Brain microvascular endothelial cell (primary cell): ENCODE results near the gene SMIM10L1.

ENCODE experiments used
- DNase-seq: peaks from one replicate; pipeline ENCODE4 v3.0.0-alpha.2; 2020
- H3K27ac ChIP-seq: fragments of 250-450 bp; sonication (Bioruptor Pico); 2 replicates; pipeline ENCODE4 v1.5.1; 2020; ENCODE audit warnings: mild to moderate bottlenecking, moderate library complexity
- H3K27me3 ChIP-seq: fragments of 250-450 bp; sonication (Bioruptor Pico); replicated peaks from 2 replicates; pipeline ENCODE4 v1.5.1; 2020; ENCODE audit warnings: mild to moderate bottlenecking
- H3K36me3 ChIP-seq: fragments of 250-450 bp; sonication (Bioruptor Pico); replicated peaks from 2 replicates; pipeline ENCODE4 v1.5.1; 2020; ENCODE audit warnings: mild to moderate bottlenecking
- H3K4me3 ChIP-seq: 2 replicates; pipeline ENCODE4 v1.5.1; 2011; ENCODE audit warnings: low read depth, mild to moderate bottlenecking, control low read depth, low read length, moderate library complexity
- in situ Hi-C: cut with HindIII; loops from 2 replicates; pipeline ENCODE4 v1.10.0; 2017; ENCODE audit warnings: low sequenced_read_pairs, low pct_ligation_motif_present
- TF ChIP-seq, protein P1 (sequence below): IDR thresholded peaks from 2 replicates; pipeline ENCODE4 v1.5.1; 2011; ENCODE audit warnings: low read depth, mild to moderate bottlenecking, moderate library complexity, low read length, control low read depth, inconsistent platforms; ENCODE audit errors: missing control alignments

The SMIM10L1 gene

DNA sequence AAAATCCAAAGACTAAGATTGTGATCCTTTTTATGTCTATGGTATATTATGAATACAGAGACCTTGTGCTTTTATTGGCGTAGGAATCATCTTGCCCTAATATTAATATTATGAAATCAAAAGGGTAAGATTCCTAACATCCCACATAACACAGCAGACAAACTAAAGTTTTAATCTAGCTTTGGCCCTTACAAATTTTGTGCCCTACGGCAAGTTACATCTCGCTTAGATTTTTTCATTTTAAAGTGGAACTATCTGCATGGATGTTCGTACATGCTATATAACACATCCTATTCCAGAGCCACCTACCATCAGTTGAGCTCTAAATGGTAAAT lies 217 bp upstream of the SMIM10L1 start:
- in situ Hi-C loops, result no loop called here
- Histone ChIP-seq H3K27ac (peak overlapping the region; percentile 96), H3K4me3 (peak overlapping the region; percentile 91)

GRCh38 chr12:11171969-11172675 lies 1.1 kb downstream of the SMIM10L1 start:
- peak; percentile 4 for DNase-seq

More for the DNA sequence above, 217 bp upstream of the SMIM10L1 start:
- Histone ChIP-seq H3K27me3 (no peaks in the 10 kb centered on the region), H3K36me3 (peaks cover 4% of the 10 kb centered on the region)
- TF ChIP-seq, protein P1, sequence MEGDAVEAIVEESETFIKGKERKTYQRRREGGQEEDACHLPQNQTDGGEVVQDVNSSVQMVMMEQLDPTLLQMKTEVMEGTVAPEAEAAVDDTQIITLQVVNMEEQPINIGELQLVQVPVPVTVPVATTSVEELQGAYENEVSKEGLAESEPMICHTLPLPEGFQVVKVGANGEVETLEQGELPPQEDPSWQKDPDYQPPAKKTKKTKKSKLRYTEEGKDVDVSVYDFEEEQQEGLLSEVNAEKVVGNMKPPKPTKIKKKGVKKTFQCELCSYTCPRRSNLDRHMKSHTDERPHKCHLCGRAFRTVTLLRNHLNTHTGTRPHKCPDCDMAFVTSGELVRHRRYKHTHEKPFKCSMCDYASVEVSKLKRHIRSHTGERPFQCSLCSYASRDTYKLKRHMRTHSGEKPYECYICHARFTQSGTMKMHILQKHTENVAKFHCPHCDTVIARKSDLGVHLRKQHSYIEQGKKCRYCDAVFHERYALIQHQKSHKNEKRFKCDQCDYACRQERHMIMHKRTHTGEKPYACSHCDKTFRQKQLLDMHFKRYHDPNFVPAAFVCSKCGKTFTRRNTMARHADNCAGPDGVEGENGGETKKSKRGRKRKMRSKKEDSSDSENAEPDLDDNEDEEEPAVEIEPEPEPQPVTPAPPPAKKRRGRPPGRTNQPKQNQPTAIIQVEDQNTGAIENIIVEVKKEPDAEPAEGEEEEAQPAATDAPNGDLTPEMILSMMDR, result no peak
- DNase-seq, result no peak

GRCh38 chr12:11174022-11174421 lies 3.0 kb downstream of the SMIM10L1 start:
- Histone ChIP-seq H3K36me3 (peaks cover 2% of the 10 kb centered on the region), H3K27ac (no peak overlapping the region), H3K27me3 (no peaks in the 10 kb centered on the region), H3K4me3 (no peak overlapping the region)
- TF ChIP-seq, protein P1, result no peak
- no peak for DNase-seq
- in situ Hi-C loops, result no loop called here

More at GRCh38 chr12:11171969-11172675, 1.1 kb downstream of the SMIM10L1 start:
- in situ Hi-C loops, result no loop called here
- TF ChIP-seq, protein P1, result no peak
- Histone ChIP-seq H3K27ac (peak overlapping the region; percentile 96), H3K4me3 (peak overlapping the region; percentile 91), H3K36me3 (peaks cover 2% of the 10 kb centered on the region), H3K27me3 (no peaks in the 10 kb centered on the region)

GRCh38 chr12:11178250-11178649 lies 7.3 kb downstream of the SMIM10L1 start:
- DNase-seq, result no peak
- TF ChIP-seq, protein P1, result no peak
- Histone ChIP-seq H3K4me3 (no peak overlapping the region), H3K27ac (no peak overlapping the region), H3K27me3 (no peaks in the 10 kb centered on the region), H3K36me3 (no peaks in the 10 kb centered on the region)
- in situ Hi-C loops, result no loop called here

DNA sequence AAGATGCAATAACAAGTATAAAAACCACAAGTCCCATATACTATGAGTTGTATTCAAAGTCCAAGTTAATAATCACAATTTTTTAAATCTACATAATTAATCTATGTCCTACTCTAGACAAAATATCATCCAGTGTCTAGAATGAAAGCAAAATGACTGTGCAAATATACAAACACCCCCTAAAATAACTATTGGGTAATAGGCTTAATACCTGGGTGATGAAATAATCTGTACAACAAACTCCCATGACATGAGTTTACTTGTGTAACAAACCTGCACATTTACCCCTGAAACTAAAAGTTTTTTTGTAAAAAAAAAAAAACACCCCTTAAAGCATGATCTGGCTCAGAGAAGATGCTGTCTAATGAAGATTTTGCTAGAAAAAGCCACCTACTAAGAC lies 11.5 kb downstream of the SMIM10L1 start:
- H3K4me3 ChIP-seq, result no peak overlapping the region
- TF ChIP-seq, protein P1, result no peak
- H3K36me3 ChIP-seq, result no peaks in the 10 kb centered on the region
- DNase-seq, result no peak
- no peak overlapping the region for H3K27ac ChIP-seq
- no peaks in the 10 kb centered on the region for H3K27me3 ChIP-seq
- in situ Hi-C loops, result no loop called here

DNA sequence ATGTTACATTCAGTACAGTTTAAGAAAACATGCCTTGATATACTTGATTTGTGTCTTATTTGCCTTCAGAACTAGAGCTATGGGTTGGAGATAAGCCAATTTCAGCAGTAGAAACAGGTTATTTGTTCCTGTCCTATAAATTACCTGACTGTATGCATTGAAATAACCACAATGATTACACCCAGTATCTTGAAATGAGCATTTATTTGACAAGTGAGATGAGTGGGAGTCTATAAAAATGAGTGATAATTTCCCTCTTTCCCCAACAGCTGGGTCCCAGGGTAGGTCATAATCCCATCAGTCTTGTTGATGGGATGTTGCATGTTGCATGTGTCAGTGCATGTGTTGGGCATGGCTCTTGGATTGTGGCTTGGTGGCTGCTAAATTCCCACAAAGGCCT lies 12.0 kb downstream of the SMIM10L1 start:
- Histone ChIP-seq H3K4me3 (no peak overlapping the region), H3K36me3 (no peaks in the 10 kb centered on the region), H3K27ac (no peak overlapping the region), H3K27me3 (no peaks in the 10 kb centered on the region)
- in situ Hi-C loops, result no loop called here
- no peak for DNase-seq
- TF ChIP-seq, protein P1, result no peak
